Ascending aorta (tissue), 2 donors: ENCODE results near the gene CFAP161. TPM values are rescaled to one million over a fixed set of nuclear protein-coding genes. Genes with fewer than 3 reads are reported as not detected.

Experiments used
- DNase-seq, 2 donors: peaks; one replicate each; pipeline ENCODE4 v3.0.0-alpha.2; 2019; ENCODE audit warnings: low spot score in 2 of 2
- H3K27ac ChIP-seq, 2 donors: fragments of 200-600 bp; sonication (generic); one replicate each; pipeline ENCODE4 v1.5.1; 2016 to 2017; ENCODE audit warnings: mild to moderate bottlenecking in 1 of 2
- H3K27me3 ChIP-seq: fragments of 200-600 bp; sonication (generic); one replicate; pipeline ENCODE4 v1.5.1; 2017
- H3K36me3 ChIP-seq, 2 donors: fragments of 200-600 bp; sonication (generic); one replicate each; pipeline ENCODE4 v1.5.1; 2016
- H3K4me1 ChIP-seq, 2 donors: fragments of 200-600 bp; sonication (generic); one replicate each; pipeline ENCODE4 v1.5.1; 2016 to 2017; ENCODE audit warnings: mild to moderate bottlenecking in 1 of 2
- H3K4me3 ChIP-seq, 2 donors: fragments of 200-600 bp; sonication (generic); one replicate each; pipeline ENCODE4 v1.5.1; 2016 to 2017; ENCODE audit warnings: mild to moderate bottlenecking in 1 of 2
- H3K9me3 ChIP-seq, 2 donors: fragments of 200-600 bp; sonication (generic); one replicate each; pipeline ENCODE4 v1.5.1; 2016
- intact Hi-C: fragments of 100-400 bp; cut with DNase I; formaldehyde crosslinking; loops from one replicate; pipeline ENCODE4 v1.15.1; 2023
- total RNA-seq: library from RNA; depleted of rRNA; stranded (reverse); fragments of >200 nt; gene quantifications from one replicate; pipeline ENCODE4 v1.1.0, GENCODE V29; 2016
- TF ChIP-seq, protein P1 (sequence below), 3 experiments: fragments of 200-600 bp in 2 of 3; fragments of 450-650 bp in 1 of 3; sonication (generic) in 2 of 3; IDR thresholded peaks; one replicate each; pipeline ENCODE4 v1.5.1; 2016 to 2019; ENCODE audit warnings: antibody characterized with exemption in 3 of 3, mild to moderate bottlenecking in 1 of 3, moderate library complexity in 1 of 3

Gene CFAP161
- total RNA-seq, 1 donor from 2014 or later, result not detected

DNA sequence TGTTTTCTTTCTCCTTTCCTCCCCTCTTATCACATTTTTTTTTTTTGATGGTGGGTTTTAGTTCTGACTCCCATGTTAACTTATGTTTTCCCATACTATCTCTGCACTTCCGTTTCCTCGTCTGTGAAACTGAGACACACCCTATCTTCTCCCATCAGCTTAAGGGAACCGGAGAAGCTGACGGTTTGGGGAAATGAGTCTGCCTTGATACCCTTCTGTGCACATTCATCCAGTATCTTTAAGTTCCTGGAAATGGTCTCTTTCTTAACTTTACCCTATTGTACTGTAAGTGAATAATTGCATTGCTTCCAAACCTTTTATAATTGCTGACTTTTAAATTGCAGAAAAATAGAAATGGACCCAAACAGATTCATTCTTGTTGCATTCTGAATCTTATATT is 26.2 kb upstream of the CFAP161 start:
- H3K4me3 ChIP-seq, result no peak overlapping the region
- no peaks in the 10 kb centered on the region for H3K27me3 ChIP-seq
- DNase-seq, result no peak
- H3K9me3 ChIP-seq, result no peaks in the 10 kb centered on the region
- H3K4me1 ChIP-seq, result no peaks in the 10 kb centered on the region
- intact Hi-C loops, result loop anchor here (10.0 kb wide), 1 partner anchor 157 kb away; no protein-coding TSS in a partner anchor
- no peak overlapping the region for H3K27ac ChIP-seq
- TF ChIP-seq, protein P1, sequence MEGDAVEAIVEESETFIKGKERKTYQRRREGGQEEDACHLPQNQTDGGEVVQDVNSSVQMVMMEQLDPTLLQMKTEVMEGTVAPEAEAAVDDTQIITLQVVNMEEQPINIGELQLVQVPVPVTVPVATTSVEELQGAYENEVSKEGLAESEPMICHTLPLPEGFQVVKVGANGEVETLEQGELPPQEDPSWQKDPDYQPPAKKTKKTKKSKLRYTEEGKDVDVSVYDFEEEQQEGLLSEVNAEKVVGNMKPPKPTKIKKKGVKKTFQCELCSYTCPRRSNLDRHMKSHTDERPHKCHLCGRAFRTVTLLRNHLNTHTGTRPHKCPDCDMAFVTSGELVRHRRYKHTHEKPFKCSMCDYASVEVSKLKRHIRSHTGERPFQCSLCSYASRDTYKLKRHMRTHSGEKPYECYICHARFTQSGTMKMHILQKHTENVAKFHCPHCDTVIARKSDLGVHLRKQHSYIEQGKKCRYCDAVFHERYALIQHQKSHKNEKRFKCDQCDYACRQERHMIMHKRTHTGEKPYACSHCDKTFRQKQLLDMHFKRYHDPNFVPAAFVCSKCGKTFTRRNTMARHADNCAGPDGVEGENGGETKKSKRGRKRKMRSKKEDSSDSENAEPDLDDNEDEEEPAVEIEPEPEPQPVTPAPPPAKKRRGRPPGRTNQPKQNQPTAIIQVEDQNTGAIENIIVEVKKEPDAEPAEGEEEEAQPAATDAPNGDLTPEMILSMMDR (IDR thresholded peaks at IDR 0.05), result no peak
- H3K36me3 ChIP-seq, result no peaks in the 10 kb centered on the region

DNA sequence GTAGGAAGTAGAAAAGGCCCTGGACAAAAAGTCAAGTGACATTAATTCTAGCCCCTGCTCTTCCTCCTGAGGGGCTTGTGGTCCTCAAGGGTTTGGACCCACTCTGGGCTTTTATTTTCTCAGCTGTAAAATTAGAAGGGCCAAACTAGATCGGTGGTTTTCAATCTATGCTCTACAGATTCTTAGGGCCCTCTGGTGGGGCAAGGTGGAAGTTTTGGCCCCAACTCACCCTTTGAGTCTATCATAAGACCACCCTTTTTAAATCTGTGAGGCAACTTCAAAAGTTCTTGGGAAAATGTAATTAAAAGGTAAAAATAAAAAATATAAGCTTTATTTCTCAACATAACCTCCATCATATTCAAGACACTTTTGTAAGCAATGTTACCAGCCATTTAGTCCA is 25.6 kb upstream of the CFAP161 start:
- intact Hi-C loops, result loop anchor here (10.0 kb wide), 1 partner anchor 156 kb away; no protein-coding TSS in a partner anchor
- no peak overlapping the region for H3K27ac ChIP-seq
- no peaks in the 10 kb centered on the region for H3K9me3 ChIP-seq
- no peaks in the 10 kb centered on the region for H3K27me3 ChIP-seq
- no peaks in the 10 kb centered on the region for H3K36me3 ChIP-seq
- H3K4me1 ChIP-seq, result no peaks in the 10 kb centered on the region
- H3K4me3 ChIP-seq, result no peak overlapping the region
- no peak for DNase-seq
- TF ChIP-seq, protein P1 (IDR thresholded peaks at IDR 0.05), result peak in 1 of 3 experiments; percentile 35

DNA sequence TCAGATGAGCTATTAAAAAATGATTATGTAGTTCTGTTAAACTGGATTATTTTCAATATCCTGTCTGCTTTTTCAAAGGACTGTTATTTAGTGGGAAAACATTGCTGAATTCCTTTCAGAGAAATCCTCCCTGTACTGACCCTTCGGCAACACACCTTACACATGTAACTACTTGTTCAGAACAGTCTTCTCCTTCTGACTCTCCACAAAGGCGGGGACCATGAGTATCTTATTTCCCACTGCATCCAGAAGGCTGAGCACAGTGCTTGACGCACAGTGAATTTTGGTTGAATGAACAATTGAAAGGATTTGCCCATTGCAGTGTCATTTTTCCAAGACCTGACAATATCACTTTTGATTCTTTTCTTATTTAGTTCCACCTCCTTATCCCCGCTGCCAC is 23.1 kb upstream of the CFAP161 start:
- Histone ChIP-seq H3K9me3 (no peaks in the 10 kb centered on the region), H3K27me3 (no peaks in the 10 kb centered on the region), H3K27ac (no peak overlapping the region), H3K4me3 (no peak overlapping the region), H3K4me1 (no peaks in the 10 kb centered on the region), H3K36me3 (no peaks in the 10 kb centered on the region)
- TF ChIP-seq, protein P1 (IDR thresholded peaks at IDR 0.05), result no peak
- no peak for DNase-seq
- intact Hi-C loops, result no loop called here

DNA sequence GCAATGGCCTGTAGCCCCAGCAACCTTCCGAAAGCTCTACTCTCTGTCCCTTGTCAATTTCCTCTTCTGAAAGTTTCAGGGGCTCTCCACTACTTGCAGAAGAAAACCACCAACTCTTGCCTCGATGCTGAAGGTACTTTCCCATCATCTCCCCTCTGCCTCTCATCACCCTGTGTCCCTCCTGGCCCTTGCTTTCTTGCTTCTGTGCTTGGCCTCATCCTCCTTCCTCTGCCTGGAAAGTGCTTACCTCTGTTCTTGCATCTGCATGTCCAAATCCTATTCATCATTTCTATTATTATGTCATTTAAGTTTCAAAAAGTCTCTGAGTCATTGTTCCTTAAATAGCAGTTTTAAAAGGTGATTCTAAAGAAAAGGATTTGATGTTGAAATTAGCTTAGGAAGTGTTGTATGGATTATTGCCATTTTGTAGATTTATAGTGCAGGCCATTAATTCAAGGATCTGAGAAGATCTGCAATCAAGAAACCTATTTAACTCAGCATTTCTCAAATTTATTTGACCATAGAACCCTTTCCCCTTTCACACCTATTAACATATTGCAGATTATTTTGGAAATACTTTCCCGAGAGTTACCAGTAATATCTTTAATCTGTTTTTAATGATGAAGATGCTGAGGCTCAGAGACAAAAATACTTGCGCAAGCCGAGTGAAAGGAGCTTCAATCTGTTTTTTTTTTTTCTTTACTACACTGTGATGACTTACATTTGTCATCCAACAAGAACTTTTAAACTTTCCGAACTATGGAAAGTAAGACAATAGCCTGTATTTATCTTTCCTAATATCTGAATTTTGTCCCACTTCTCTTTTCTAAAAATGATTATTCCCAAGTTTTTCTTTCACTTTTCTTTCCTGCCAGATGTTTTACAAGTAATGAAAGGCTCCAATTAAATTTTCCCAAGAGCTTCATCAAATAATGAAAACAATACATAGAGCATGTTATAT is 22.3 kb upstream of the CFAP161 start:
- intact Hi-C loops, result no loop called here
- TF ChIP-seq, protein P1 (IDR thresholded peaks at IDR 0.05), result no peak
- DNase-seq, result no peak

DNA sequence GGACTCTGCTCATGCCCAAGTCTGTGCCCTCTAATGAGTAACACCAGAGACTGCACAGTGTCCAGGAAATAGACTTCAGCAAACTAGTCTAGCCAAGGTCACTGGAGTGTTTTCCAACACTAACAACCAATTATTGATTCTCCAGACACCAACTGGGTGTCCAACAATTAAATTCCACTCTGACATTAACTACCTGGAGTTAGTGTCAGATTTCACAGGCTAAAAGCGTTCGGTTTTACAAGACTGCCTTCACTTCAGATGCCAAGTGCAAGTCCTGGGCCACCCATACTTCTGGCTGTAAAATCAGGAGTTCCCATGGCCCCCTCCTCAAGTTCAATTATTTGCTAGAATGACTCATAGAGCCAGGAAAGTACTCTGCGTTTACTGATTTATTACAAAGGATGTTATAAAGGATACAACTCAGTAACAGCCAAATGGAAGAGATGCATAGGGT is 20.8 kb upstream of the CFAP161 start:
- H3K9me3 ChIP-seq, result no peaks in the 10 kb centered on the region
- no peak overlapping the region for H3K4me3 ChIP-seq
- TF ChIP-seq, protein P1 (IDR thresholded peaks at IDR 0.05), result no peak
- intact Hi-C loops, result no loop called here
- no peaks in the 10 kb centered on the region for H3K4me1 ChIP-seq
- no peaks in the 10 kb centered on the region for H3K36me3 ChIP-seq
- H3K27ac ChIP-seq, result no peak overlapping the region
- H3K27me3 ChIP-seq, result no peaks in the 10 kb centered on the region
- no peak for DNase-seq

More for the DNA sequence above, 22.3 kb upstream of the CFAP161 start:
- Histone ChIP-seq H3K4me1 (no peaks in the 10 kb centered on the region), H3K27ac (no peak overlapping the region), H3K9me3 (no peaks in the 10 kb centered on the region), H3K4me3 (no peak overlapping the region), H3K27me3 (no peaks in the 10 kb centered on the region), H3K36me3 (no peaks in the 10 kb centered on the region)
